ENCODE data around the gene AGR2.

DNA sequence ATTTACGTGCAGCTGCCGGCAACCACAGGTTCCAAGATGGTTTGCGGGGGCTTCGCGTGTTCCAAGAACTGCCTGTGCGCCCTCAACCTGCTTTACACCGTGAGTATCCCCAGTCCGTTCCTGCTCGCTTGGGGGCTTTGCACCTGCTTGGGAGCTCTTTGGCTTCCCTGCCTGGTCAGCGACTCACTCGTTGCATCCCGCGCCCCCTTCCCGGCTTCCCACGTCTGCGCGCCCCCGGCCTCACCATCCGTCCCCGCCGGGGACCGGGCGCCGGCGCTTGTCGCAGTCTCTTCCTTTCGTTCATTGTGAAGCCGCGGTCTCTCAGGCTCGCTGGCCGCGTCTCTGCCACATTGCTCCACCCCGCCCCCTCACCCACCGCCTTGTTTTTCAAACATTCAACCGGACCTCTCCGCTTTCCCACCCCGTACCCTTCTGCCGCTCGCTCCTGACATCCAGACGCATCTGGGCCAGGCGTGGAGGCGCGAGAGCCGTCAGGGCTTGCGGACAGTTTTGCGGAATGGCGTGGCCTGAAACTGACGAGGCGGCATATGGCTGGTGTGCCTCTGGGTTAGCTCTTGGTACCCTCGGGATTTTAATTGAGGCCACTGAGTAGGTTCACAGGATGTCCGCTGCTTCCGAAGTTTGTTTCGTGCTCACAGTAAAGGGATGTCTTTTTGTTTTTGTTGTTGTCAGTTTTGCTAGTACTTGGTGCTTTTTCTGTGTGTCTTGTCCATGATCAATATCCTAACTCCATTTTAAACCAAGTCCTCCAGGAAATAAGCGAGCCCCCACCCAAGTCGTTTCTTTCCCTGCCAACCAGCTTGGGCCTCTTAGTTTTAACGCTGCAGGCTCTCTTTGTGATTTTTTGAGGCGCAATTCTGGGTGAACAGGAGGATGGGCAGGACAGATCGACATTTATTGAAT is 50.6 kb downstream of the AGR2 start:
- TF ChIP-seq, protein P1, sequence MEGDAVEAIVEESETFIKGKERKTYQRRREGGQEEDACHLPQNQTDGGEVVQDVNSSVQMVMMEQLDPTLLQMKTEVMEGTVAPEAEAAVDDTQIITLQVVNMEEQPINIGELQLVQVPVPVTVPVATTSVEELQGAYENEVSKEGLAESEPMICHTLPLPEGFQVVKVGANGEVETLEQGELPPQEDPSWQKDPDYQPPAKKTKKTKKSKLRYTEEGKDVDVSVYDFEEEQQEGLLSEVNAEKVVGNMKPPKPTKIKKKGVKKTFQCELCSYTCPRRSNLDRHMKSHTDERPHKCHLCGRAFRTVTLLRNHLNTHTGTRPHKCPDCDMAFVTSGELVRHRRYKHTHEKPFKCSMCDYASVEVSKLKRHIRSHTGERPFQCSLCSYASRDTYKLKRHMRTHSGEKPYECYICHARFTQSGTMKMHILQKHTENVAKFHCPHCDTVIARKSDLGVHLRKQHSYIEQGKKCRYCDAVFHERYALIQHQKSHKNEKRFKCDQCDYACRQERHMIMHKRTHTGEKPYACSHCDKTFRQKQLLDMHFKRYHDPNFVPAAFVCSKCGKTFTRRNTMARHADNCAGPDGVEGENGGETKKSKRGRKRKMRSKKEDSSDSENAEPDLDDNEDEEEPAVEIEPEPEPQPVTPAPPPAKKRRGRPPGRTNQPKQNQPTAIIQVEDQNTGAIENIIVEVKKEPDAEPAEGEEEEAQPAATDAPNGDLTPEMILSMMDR (conservative IDR thresholded peaks at IDR 0.05; ENCODE audit: low read depth, low read length), result no peak
- no peak for TF ChIP-seq EZH2 (IDR thresholded peaks at IDR 0.05; ENCODE audit: borderline replicate concordance, low read depth, low read length, poor library complexity, severe bottlenecking)
